Left ventricle myocardium superior (tissue), 1 donor: ENCODE results near the gene SAMD4A. TPM values are rescaled to one million over a fixed set of nuclear protein-coding genes. Genes with fewer than 3 reads are reported as not detected.

ENCODE experiments used
- ATAC-seq: fragments of 200-7000 bp; cut with Tn5 transposase; one replicate; pipeline ENCODE4 v1.9.1; 2020; ENCODE audit warnings: mild to moderate bottlenecking, moderate library complexity
- DNase-seq: peaks from one replicate; pipeline ENCODE4 v3.0.0-alpha.2; 2020
- intact Hi-C: fragments of 100-400 bp; cut with micrococcal nuclease; formaldehyde crosslinking; loops from one replicate; pipeline ENCODE4 v1.11.0; 2022
- total RNA-seq: library from RNA; stranded (reverse); fragmentation: NEBNext Ultra II Directional; extraction: Animal tissue kit (Norgen Biotek cat#: 25700); gene quantifications from one replicate; pipeline ENCODE4 v1.2.1, GENCODE V29; 2021
- donor health status: DM: no; HTN: yes; CAD: no; lungs with severe emphysema.

The SAMD4A gene
- total RNA-seq, 1 donor from 2014 or later = 150 TPM

- DNase-seq = no peak
- ATAC-seq = peak; percentile 26
- intact Hi-C loops = no loop called here
These were observed 83.5 kb downstream of the SAMD4A start for GRCh38 chr14:54650331-54650958.

- no peak for DNase-seq
- no peak for ATAC-seq
- intact Hi-C loops = no loop called here
These were observed 84.0 kb downstream of the SAMD4A start for GRCh38 chr14:54650959-54651351.

GRCh38 chr14:54651649-54652048 is 84.7 kb downstream of the SAMD4A start:
- intact Hi-C loops = no loop called here
- DNase-seq (no peak), ATAC-seq (no peak)

GRCh38 chr14:54652188-54652587 is 85.3 kb downstream of the SAMD4A start:
- peak; percentile 90 for ATAC-seq
- intact Hi-C loops = no loop called here
- DNase-seq = peak; percentile 84

- ATAC-seq (peak; percentile 24), DNase-seq (peak; percentile 71)
- intact Hi-C loops = no loop called here
These were observed 85.7 kb downstream of the SAMD4A start for GRCh38 chr14:54652605-54653052.

- ATAC-seq = peak; percentile 59
- intact Hi-C loops = no loop called here
- DNase-seq = peak; percentile 50
These were observed 87.0 kb downstream of the SAMD4A start for GRCh38 chr14:54653712-54654469.

- ATAC-seq = no peak
- DNase-seq = no peak
- intact Hi-C loops = no loop called here
These were observed 87.7 kb downstream of the SAMD4A start for GRCh38 chr14:54654605-54655004.

GRCh38 chr14:54658836-54659235 is 91.9 kb downstream of the SAMD4A start:
- intact Hi-C loops = no loop called here
- DNase-seq (no peak), ATAC-seq (no peak)

GRCh38 chr14:54659365-54659764 is 92.4 kb downstream of the SAMD4A start:
- ATAC-seq (no peak), DNase-seq (no peak)
- intact Hi-C loops = no loop called here

- DNase-seq = no peak
- no peak for ATAC-seq
- intact Hi-C loops = no loop called here
These were observed 93.7 kb downstream of the SAMD4A start for GRCh38 chr14:54660604-54661111.

- no peak for ATAC-seq
- no peak for DNase-seq
- intact Hi-C loops = no loop called here
These were observed 95.7 kb downstream of the SAMD4A start for GRCh38 chr14:54662491-54663133.

- no peak for DNase-seq
- no peak for ATAC-seq
- intact Hi-C loops = no loop called here
These were observed 98.0 kb downstream of the SAMD4A start for GRCh38 chr14:54664961-54665360.

GRCh38 chr14:54665946-54666345 is 99.0 kb downstream of the SAMD4A start:
- ATAC-seq = no peak
- intact Hi-C loops = no loop called here
- no peak for DNase-seq

GRCh38 chr14:54667026-54667744 is 100.3 kb downstream of the SAMD4A start:
- DNase-seq = no peak
- no peak for ATAC-seq
- intact Hi-C loops = no loop called here

- ATAC-seq = no peak
- intact Hi-C loops = no loop called here
- DNase-seq = no peak
These were observed 100.8 kb downstream of the SAMD4A start for GRCh38 chr14:54667764-54668163.

- intact Hi-C loops = no loop called here
- ATAC-seq = no peak
- DNase-seq = no peak
These were observed 103.0 kb downstream of the SAMD4A start for GRCh38 chr14:54669721-54670561.

GRCh38 chr14:54671537-54671936 is 104.6 kb downstream of the SAMD4A start:
- intact Hi-C loops = no loop called here
- ATAC-seq (peak; percentile 64), DNase-seq (peak; percentile 35)

- ATAC-seq (no peak), DNase-seq (no peak)
- intact Hi-C loops = no loop called here
These were observed 105.3 kb downstream of the SAMD4A start for GRCh38 chr14:54672181-54672580.

GRCh38 chr14:54672688-54673087 is 105.8 kb downstream of the SAMD4A start:
- ATAC-seq = no peak
- intact Hi-C loops = no loop called here

More at GRCh38 chr14:54672688-54673087, 105.8 kb downstream of the SAMD4A start:
- DNase-seq = no peak
